ENCODE data around the gene FXYD6. TPM values are rescaled to one million over a fixed set of nuclear protein-coding genes. Genes with fewer than 3 reads are reported as not detected.
"Not testable (repeated sequence)": the region's sequence is repeated elsewhere in the genome, so short reads cannot be mapped to it uniquely, and the experiment has no call there.

FXYD6 gene
- 100 to 1,000 TPM; 124 to 140 (median 129) TPM for polyA plus RNA-seq (ENCODE audit: insufficient read length in 3 of 3)

- peak in 1 of 3 donors; percentile 75 for DNase-seq (ENCODE audit: low read depth in 3 of 3, low spot score in 2 of 3)
Measured at GRCh38 chr11:117876341-117877119, at the start of gene FXYD6. Gene FXYD6 (minus strand): TSS chr11:117876658. CDS start chr11:117842776, 33,882 bp downstream.

- DNase-seq (ENCODE audit: low read depth in 3 of 3, low spot score in 2 of 3): not testable (repeated sequence)
Measured at GRCh38 chr11:117926166-117926565, 49.7 kb upstream of the FXYD6 start.

GRCh38 chr11:117925198-117925925 is 48.9 kb upstream of the FXYD6 start:
- no peak for DNase-seq (ENCODE audit: low read depth in 3 of 3, low spot score in 2 of 3)

- no peak for DNase-seq (ENCODE audit: low read depth in 3 of 3, low spot score in 2 of 3)
Measured at GRCh38 chr11:117924631-117925170, 48.2 kb upstream of the FXYD6 start.

GRCh38 chr11:117923773-117924172 is 47.3 kb upstream of the FXYD6 start:
- DNase-seq (ENCODE audit: low read depth in 3 of 3, low spot score in 2 of 3): no peak

GRCh38 chr11:117923275-117923674 is 46.8 kb upstream of the FXYD6 start:
- no peak for DNase-seq (ENCODE audit: low read depth in 3 of 3, low spot score in 2 of 3)

- no peak for DNase-seq (ENCODE audit: low read depth in 3 of 3, low spot score in 2 of 3)
Measured at GRCh38 chr11:117921893-117922292, 45.4 kb upstream of the FXYD6 start.

- DNase-seq (ENCODE audit: low read depth in 3 of 3, low spot score in 2 of 3): no peak
Measured at GRCh38 chr11:117921456-117921855, 45.0 kb upstream of the FXYD6 start.

GRCh38 chr11:117919781-117920221 is 43.3 kb upstream of the FXYD6 start:
- no peak for DNase-seq (ENCODE audit: low read depth in 3 of 3, low spot score in 2 of 3)

- no peak for DNase-seq (ENCODE audit: low read depth in 3 of 3, low spot score in 2 of 3)
Measured at GRCh38 chr11:117919341-117919740, 42.9 kb upstream of the FXYD6 start.

- DNase-seq (ENCODE audit: low read depth in 3 of 3, low spot score in 2 of 3): no peak
Measured at GRCh38 chr11:117918366-117919255, 42.2 kb upstream of the FXYD6 start.

GRCh38 chr11:117917591-117918151 is 41.2 kb upstream of the FXYD6 start:
- no peak for DNase-seq (ENCODE audit: low read depth in 3 of 3, low spot score in 2 of 3)

GRCh38 chr11:117916956-117917355 is 40.5 kb upstream of the FXYD6 start:
- DNase-seq (ENCODE audit: low read depth in 3 of 3, low spot score in 2 of 3): no peak

GRCh38 chr11:117915672-117916235 is 39.3 kb upstream of the FXYD6 start:
- no peak for DNase-seq (ENCODE audit: low read depth in 3 of 3, low spot score in 2 of 3)

- no peak for DNase-seq (ENCODE audit: low read depth in 3 of 3, low spot score in 2 of 3)
Measured at GRCh38 chr11:117914991-117915618, 38.6 kb upstream of the FXYD6 start.

GRCh38 chr11:117914398-117914761 is 37.9 kb upstream of the FXYD6 start:
- no peak for DNase-seq (ENCODE audit: low read depth in 3 of 3, low spot score in 2 of 3)

- DNase-seq (ENCODE audit: low read depth in 3 of 3, low spot score in 2 of 3): no peak
Measured at GRCh38 chr11:117913736-117914397, 37.4 kb upstream of the FXYD6 start.

- DNase-seq (ENCODE audit: low read depth in 3 of 3, low spot score in 2 of 3): no peak
Measured at GRCh38 chr11:117912497-117912896, 36.0 kb upstream of the FXYD6 start.

- no peak for DNase-seq (ENCODE audit: low read depth in 3 of 3, low spot score in 2 of 3)
Measured at GRCh38 chr11:117911694-117912093, 35.2 kb upstream of the FXYD6 start.
